Upper lobe of left lung (tissue), 4 donors: ENCODE measurements around the gene PRSS36.
"Not testable (repeated sequence)": the region's sequence is repeated elsewhere in the genome, so short reads cannot be mapped to it uniquely, and the experiment has no call there.

Experiments used
- CTCF ChIP-seq, 6 experiments: fragments of 450-650 bp in 4 of 6; fragments of 200-600 bp in 2 of 6; sonication (generic) in 2 of 6; IDR thresholded peaks; one replicate each; pipeline ENCODE4 v1.5.1; 2016 to 2019; ENCODE audit warnings: antibody characterized with exemption in 6 of 6
- EP300 ChIP-seq, 4 donors: sonication (generic); formaldehyde crosslinking; IDR thresholded peaks; one replicate each; pipeline ENCODE4 v1.5.1; 2017; ENCODE audit warnings: antibody characterized with exemption in 4 of 4, control low read depth in 2 of 4
- POLR2A ChIP-seq, 4 donors: fragments of 450-650 bp; IDR thresholded peaks; one replicate each; pipeline ENCODE4 v1.5.1; 2016 to 2017; ENCODE audit warnings: antibody characterized with exemption in 4 of 4, mild to moderate bottlenecking in 2 of 4
- POLR2AphosphoS5 ChIP-seq, 2 donors: sonication (generic); formaldehyde crosslinking; IDR thresholded peaks; one replicate each; pipeline ENCODE4 v1.5.1; 2017; ENCODE audit warnings: antibody characterized with exemption in 2 of 2

GRCh38 chr16:31195861-31196260 is 46.0 kb upstream of the PRSS36 start:
- not testable (repeated sequence) for TF ChIP-seq POLR2A, CTCF, POLR2AphosphoS5, EP300 (IDR thresholded peaks at IDR 0.05)
